Cardiac fibroblast (primary cell): Measurements from ENCODE around the gene ZNF653.

Experiments
- DNase-seq, 2 donors: peaks; one replicate each; pipeline versions ENCODE4 v3.0.0 to v3.0.0-alpha.2; 2010; ENCODE audit warnings: low read depth in 2 of 2
- H3K4me3 ChIP-seq, 2 donors: replicated peaks in 1 of 2; 1 replicate in 1 of 2; 2 replicates in 1 of 2; pipeline ENCODE4 v1.5.1; 2011; ENCODE audit warnings: low read depth in 2 of 2, low read length in 2 of 2, mild to moderate bottlenecking in 2 of 2, moderate library complexity in 1 of 2
- TF ChIP-seq, protein P1 (sequence below): IDR thresholded peaks from one replicate; pipeline ENCODE4 v1.5.1; 2011; ENCODE audit warnings: low read depth, mild to moderate bottlenecking, low read length, inconsistent platforms

The ZNF653 gene

DNA sequence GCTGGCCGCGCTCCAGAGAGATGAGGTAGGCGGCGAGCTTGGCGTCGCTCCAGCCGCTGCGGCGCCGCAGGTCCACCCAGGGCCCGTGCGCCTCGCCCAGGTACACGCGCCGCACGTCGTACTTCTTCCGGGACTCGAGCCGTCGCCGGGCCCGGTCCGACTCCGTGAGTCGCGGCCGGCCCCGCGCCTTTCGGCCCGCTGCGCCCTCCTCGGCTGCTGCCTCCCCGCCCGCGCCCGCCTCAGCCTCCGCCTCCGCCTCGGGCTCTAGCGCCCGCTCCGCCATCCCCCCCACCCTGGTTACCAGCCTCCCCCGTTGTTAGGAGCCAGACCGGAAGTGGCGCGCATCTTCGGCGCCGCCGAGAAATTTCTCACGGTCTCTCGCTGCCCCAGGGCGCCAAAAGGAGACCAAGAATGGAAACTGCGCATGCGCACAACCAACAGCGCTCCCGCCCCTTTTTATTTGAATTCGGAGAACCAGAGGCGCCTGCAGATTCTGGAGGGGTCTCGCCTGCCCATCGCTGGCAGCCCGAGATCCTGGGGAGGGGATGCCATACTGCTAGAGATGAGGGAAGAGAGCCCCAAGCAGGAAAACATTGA is at the start of gene ZNF653:
TSS of gene ZNF653 (minus strand) at position 336 of the 597 bp plus-strand sequence. CDS start at position 283, 53 bp downstream.
- peak; percentile 96 for DNase-seq
- TF ChIP-seq, protein P1, sequence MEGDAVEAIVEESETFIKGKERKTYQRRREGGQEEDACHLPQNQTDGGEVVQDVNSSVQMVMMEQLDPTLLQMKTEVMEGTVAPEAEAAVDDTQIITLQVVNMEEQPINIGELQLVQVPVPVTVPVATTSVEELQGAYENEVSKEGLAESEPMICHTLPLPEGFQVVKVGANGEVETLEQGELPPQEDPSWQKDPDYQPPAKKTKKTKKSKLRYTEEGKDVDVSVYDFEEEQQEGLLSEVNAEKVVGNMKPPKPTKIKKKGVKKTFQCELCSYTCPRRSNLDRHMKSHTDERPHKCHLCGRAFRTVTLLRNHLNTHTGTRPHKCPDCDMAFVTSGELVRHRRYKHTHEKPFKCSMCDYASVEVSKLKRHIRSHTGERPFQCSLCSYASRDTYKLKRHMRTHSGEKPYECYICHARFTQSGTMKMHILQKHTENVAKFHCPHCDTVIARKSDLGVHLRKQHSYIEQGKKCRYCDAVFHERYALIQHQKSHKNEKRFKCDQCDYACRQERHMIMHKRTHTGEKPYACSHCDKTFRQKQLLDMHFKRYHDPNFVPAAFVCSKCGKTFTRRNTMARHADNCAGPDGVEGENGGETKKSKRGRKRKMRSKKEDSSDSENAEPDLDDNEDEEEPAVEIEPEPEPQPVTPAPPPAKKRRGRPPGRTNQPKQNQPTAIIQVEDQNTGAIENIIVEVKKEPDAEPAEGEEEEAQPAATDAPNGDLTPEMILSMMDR = no peak
- peak within 1 kb of the TSS; percentile 46 to 70 for H3K4me3 ChIP-seq

DNA sequence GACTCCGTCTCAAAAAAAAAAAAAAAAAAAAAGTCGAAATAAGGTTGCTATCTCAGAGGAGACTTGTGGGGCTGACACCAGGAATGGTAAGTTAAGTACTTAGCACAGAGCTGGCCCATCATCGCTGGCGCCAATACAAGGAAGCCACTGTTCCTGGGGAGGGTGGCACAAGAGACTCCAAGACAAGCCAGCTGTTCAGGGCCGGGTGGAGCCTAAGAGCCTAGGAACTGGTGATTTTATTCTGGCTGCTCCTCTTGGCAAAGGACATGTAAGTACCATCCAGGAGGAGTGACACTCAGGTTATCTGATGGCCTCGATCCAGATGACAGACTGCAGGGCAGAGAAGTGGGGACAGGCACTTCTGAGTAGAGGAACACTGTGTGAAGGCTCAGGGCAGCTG is 49.6 kb upstream of the ZNF653 start:
- no peak for DNase-seq

GRCh38 chr19:11554160-11554559 is 48.5 kb upstream of the ZNF653 start:
- DNase-seq = no peak
- H3K4me3 ChIP-seq = no peak overlapping the region
- TF ChIP-seq, protein P1 = no peak

More for the DNA sequence above, 49.6 kb upstream of the ZNF653 start:
- H3K4me3 ChIP-seq = no peak overlapping the region
- TF ChIP-seq, protein P1 = no peak

- DNase-seq = no peak
- TF ChIP-seq, protein P1 = no peak
- no peak overlapping the region for H3K4me3 ChIP-seq
Observed at GRCh38 chr19:11552666-11553372, 47.2 kb upstream of the ZNF653 start.

DNA sequence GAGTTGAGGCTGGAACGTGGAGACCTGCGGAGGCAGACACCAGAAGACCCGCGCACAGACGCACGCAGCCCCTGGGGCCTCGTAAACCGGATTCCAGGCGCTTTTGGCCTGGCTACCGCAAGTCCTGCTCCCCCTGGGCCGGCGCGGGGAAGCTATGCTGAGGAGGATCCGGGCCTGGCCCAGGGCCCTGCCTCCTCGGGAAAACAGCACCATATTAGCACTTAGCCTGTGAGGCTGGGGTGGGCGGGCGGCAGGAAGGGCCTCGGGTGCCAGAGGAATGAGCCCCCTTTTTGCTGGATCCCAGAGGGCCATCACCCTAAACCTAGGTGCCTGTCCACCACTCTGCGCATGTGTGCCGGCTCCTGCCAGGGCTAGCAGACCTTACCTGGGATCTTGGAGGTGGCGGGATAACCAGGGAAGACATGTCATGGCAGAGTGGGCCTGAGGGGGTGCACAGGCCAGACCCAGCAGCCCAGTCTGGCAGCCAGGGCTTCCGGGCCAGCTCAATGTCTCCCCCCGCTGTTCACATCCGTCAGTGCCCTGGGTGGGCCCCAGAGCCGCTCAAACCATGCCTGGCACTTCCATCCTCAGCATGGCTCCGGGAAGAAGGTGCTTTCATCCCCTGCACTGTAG is 46.1 kb upstream of the ZNF653 start:
- peak in 1 of 2 donors; percentile 20 for DNase-seq
- H3K4me3 ChIP-seq = no peak overlapping the region
- TF ChIP-seq, protein P1 = peak; percentile 44

- H3K4me3 ChIP-seq = no peak overlapping the region
- TF ChIP-seq, protein P1 = no peak
- no peak for DNase-seq
Observed at GRCh38 chr19:11550265-11550664, 44.6 kb upstream of the ZNF653 start.
